ENCODE data around the gene GMCL1.

The GMCL1 gene, protein sequence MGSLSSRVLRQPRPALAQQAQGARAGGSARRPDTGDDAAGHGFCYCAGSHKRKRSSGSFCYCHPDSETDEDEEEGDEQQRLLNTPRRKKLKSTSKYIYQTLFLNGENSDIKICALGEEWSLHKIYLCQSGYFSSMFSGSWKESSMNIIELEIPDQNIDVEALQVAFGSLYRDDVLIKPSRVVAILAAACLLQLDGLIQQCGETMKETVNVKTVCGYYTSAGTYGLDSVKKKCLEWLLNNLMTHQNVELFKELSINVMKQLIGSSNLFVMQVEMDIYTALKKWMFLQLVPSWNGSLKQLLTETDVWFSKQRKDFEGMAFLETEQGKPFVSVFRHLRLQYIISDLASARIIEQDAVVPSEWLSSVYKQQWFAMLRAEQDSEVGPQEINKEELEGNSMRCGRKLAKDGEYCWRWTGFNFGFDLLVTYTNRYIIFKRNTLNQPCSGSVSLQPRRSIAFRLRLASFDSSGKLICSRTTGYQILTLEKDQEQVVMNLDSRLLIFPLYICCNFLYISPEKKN

DNA sequence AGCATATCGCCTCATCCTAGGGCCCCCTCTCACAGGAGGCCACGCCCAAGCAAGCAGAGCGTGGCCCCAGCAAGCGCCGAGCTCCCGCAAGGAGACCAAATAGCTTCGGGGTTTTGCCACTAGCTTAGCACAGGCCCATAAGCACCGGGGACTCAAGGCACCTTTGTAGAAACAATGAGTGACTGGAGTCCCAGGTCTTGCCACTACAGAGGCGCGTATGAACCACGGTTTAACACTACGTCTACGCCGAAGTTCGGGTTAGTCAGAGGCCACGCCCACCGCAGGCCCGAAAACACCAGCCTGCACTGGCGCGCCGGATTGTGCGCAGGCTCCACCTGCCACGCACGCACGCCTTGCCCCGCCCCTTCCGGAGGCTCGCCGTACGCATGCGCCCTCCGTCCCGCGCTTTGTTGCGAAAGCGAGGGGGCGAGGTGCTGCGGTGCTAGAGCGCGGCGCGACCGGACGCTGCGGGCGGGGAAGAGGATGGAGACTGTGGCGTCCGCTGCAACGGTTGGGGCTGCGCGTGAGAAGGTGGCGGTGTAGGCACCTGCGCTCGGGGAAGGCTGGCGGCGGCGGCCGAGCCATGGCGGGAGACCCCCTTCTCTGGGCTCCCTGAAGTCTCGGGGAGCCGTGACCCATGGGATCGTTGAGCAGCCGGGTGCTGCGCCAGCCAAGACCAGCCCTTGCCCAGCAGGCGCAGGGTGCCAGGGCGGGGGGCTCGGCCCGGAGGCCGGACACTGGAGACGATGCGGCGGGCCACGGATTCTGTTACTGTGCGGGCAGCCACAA is at the start of gene GMCL1:
Gene GMCL1 (plus strand): TSS at position 405 of the 789 bp plus-strand sequence. CDS start 233 bp downstream, at position 638.
- H3K27ac ChIP-seq (ENCODE audit: low read depth in 2 of 2, low read length in 2 of 2): peak within 1 kb of the TSS; percentile 97 to 98
- H3K36me3 ChIP-seq (ENCODE audit: control insufficient read depth in 2 of 2, insufficient read depth in 2 of 2, low read length in 2 of 2): peaks cover 5% of the 10 kb centered on the region in 2 donors
- H3K9ac ChIP-seq (ENCODE audit: low read depth in 1 of 2, low read length in 2 of 2): peak within 1 kb of the TSS; percentile 90 to 97
- peaks cover 12 to 16% of the 10 kb centered on the region in 2 donors for H3K4me1 ChIP-seq (ENCODE audit: control insufficient read depth in 2 of 2, insufficient read depth in 2 of 2, low read length in 2 of 2)
- H3K27me3 ChIP-seq (ENCODE audit: control insufficient read depth in 2 of 2, insufficient read depth in 2 of 2, low read length in 2 of 2): no peaks in the 10 kb centered on the region
- H3K9me3 ChIP-seq (ENCODE audit: control insufficient read depth in 2 of 2, low read length in 2 of 2): no peaks in the 10 kb centered on the region
- peak within 1 kb of the TSS; percentile 81 to 96 for H3K4me3 ChIP-seq (ENCODE audit: low read length in 2 of 2)

DNA sequence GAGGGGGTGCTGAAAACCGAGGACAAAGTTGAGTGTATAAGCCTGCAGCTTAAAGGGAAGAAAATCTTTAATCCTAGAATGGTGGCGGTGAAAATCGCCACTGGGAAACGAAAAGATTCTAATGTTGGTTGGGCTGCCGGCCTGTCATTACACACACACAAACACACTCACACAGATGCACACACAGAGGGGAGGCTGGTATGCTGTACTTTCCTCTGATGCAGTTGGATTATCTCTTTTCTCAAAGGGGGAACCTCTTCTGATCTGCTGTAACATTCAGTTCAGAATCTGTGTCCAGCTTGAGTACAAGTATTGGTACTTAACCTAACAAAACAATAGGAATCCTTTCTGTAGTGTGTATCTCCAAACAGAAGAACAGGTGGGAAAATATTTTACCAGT is 48.5 kb upstream of the GMCL1 start:
- Histone ChIP-seq H3K4me3 (ENCODE audit: low read length in 2 of 2) (no peak overlapping the region), H3K27ac (ENCODE audit: low read depth in 2 of 2, low read length in 2 of 2) (peak overlapping the region; percentile 72 to 84), H3K9me3 (ENCODE audit: control insufficient read depth in 2 of 2, low read length in 2 of 2) (no peaks in the 10 kb centered on the region), H3K27me3 (ENCODE audit: control insufficient read depth in 2 of 2, insufficient read depth in 2 of 2, low read length in 2 of 2) (no peaks in the 10 kb centered on the region), H3K9ac (ENCODE audit: low read depth in 1 of 2, low read length in 2 of 2) (peak overlapping the region in 1 of 2 donors; percentile 22), H3K36me3 (ENCODE audit: control insufficient read depth in 2 of 2, insufficient read depth in 2 of 2, low read length in 2 of 2) (peaks cover 3 to 4% of the 10 kb centered on the region in 2 donors), H3K4me1 (ENCODE audit: control insufficient read depth in 2 of 2, insufficient read depth in 2 of 2, low read length in 2 of 2) (peaks cover 21 to 32% of the 10 kb centered on the region in 2 donors)

DNA sequence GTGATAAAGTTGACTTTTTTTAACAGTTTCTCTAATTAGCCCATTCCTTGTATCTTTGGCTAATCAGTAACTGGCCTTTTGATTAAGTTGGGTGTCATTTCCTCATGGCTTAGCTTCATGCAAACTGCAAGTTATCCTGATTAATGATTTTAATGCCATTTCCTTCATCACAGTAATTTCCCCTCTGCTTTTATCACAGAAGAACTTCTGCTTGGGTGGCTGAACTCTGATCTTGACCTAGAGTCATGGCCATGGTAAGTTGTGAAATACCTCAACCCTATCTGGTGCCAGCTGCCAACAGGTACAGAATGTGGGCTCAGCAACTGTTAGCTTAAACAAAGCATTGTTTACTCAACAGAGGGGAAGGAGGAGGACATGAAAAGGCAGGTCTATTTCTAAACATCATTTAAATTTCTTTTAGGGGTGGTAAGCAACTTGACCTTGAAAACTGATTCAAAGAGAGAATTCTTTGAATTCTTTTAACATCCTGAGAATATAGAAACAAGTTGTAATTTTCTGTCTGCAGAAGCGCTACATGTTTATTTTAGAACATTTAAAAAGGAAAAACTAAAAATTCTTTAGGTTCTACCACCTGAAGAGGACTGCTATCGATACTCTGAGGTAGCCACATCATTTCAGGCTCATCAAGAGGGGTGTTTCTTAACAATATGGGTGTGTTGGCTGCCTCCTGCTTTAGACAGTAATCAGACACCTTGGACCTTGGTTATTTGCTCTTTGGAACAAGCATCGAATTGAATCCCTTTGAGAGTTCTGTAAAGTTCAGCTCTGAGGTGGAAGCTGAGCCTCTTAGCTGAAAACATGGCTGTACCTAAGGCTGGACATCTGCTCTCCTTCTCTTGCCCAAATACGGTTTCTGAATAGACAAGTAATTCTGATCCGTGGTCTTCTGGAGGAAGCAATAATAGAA is 47.9 kb upstream of the GMCL1 start:
- peaks cover 3 to 6% of the 10 kb centered on the region in 2 donors for H3K36me3 ChIP-seq (ENCODE audit: control insufficient read depth in 2 of 2, insufficient read depth in 2 of 2, low read length in 2 of 2)
- H3K27ac ChIP-seq (ENCODE audit: low read depth in 2 of 2, low read length in 2 of 2): peak overlapping the region; percentile 72 to 84
- H3K4me3 ChIP-seq (ENCODE audit: low read length in 2 of 2): peak overlapping the region; percentile 4 to 22
- H3K9me3 ChIP-seq (ENCODE audit: control insufficient read depth in 2 of 2, low read length in 2 of 2): no peaks in the 10 kb centered on the region
- H3K9ac ChIP-seq (ENCODE audit: low read depth in 1 of 2, low read length in 2 of 2): no peak overlapping the region
- H3K27me3 ChIP-seq (ENCODE audit: control insufficient read depth in 2 of 2, insufficient read depth in 2 of 2, low read length in 2 of 2): no peaks in the 10 kb centered on the region
- H3K4me1 ChIP-seq (ENCODE audit: control insufficient read depth in 2 of 2, insufficient read depth in 2 of 2, low read length in 2 of 2): peaks cover 21 to 32% of the 10 kb centered on the region in 2 donors

DNA sequence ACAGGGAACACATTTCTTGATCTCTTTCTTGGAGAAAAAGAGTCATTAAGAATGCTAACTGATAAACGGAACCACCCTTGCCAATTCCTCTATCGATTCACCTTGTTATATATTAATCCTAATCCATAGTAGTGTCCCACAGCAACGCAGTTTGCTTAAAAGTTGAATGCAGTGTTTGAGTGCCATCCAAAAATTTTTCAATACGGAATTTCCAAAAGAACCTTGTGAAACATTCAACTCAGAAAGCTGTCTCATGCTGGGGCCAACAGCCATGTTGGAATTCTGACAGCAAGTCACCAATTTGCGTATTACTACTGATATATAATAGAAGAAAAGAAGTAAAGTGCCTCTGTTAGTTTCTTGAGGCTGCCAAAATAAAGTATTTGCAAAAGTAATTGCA is 45.2 kb upstream of the GMCL1 start:
- no peaks in the 10 kb centered on the region for H3K9me3 ChIP-seq (ENCODE audit: control insufficient read depth in 2 of 2, low read length in 2 of 2)
- no peak overlapping the region for H3K27ac ChIP-seq (ENCODE audit: low read depth in 2 of 2, low read length in 2 of 2)
- H3K9ac ChIP-seq (ENCODE audit: low read depth in 1 of 2, low read length in 2 of 2): no peak overlapping the region
- H3K4me3 ChIP-seq (ENCODE audit: low read length in 2 of 2): no peak overlapping the region
- peaks cover 22 to 30% of the 10 kb centered on the region in 2 donors for H3K4me1 ChIP-seq (ENCODE audit: control insufficient read depth in 2 of 2, insufficient read depth in 2 of 2, low read length in 2 of 2)
- H3K27me3 ChIP-seq (ENCODE audit: control insufficient read depth in 2 of 2, insufficient read depth in 2 of 2, low read length in 2 of 2): no peaks in the 10 kb centered on the region
- peaks cover 15 to 17% of the 10 kb centered on the region in 2 donors for H3K36me3 ChIP-seq (ENCODE audit: control insufficient read depth in 2 of 2, insufficient read depth in 2 of 2, low read length in 2 of 2)

DNA sequence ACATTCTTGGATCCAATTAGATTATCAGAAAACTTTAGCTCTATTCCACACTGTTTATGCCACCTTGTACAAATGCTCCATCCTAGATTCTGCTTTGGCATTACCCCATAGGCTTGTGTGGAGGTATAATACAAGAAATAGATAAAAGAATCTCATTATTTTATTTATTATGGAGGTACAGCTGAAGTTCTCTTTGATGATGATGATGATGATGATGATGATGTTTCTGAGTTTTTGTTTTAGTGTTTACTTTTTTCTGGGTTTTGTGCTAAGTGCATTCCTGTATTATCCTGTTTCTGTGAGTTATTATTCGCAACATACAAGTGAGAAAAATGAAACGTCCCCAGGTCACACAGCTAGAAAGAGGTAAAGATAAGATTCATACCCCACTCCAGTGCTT is 44.1 kb upstream of the GMCL1 start:
- H3K9ac ChIP-seq (ENCODE audit: low read depth in 1 of 2, low read length in 2 of 2): no peak overlapping the region
- no peak overlapping the region for H3K27ac ChIP-seq (ENCODE audit: low read depth in 2 of 2, low read length in 2 of 2)
- H3K4me3 ChIP-seq (ENCODE audit: low read length in 2 of 2): no peak overlapping the region
- H3K9me3 ChIP-seq (ENCODE audit: control insufficient read depth in 2 of 2, low read length in 2 of 2): no peaks in the 10 kb centered on the region
- H3K36me3 ChIP-seq (ENCODE audit: control insufficient read depth in 2 of 2, insufficient read depth in 2 of 2, low read length in 2 of 2): peaks cover 16 to 20% of the 10 kb centered on the region in 2 donors
- peaks cover 18 to 20% of the 10 kb centered on the region in 2 donors for H3K4me1 ChIP-seq (ENCODE audit: control insufficient read depth in 2 of 2, insufficient read depth in 2 of 2, low read length in 2 of 2)
- no peaks in the 10 kb centered on the region for H3K27me3 ChIP-seq (ENCODE audit: control insufficient read depth in 2 of 2, insufficient read depth in 2 of 2, low read length in 2 of 2)

DNA sequence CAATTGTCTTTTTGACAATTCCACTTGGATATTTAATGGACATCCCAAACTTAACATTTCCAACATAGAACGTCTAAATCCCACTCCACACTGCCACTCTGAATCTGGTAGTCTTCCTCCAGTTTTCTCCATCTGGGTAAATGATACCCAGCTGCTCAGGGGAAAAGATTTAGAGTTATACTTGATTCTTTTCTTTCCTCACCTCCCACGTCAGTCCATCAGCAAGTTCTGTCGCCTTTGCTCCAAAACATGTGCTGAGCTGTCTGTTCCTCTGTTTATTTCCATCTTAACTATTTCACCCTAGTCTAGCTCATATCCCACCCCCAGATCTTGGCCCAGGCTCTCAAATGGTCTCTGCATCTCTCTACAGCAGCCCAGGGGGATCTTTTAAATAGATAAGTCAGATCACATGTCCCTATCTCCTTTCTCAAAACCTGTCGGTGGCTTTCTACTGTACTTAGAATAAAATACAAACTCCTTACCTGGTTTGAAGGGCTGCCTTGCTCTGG is 43.4 kb upstream of the GMCL1 start:
- Histone ChIP-seq H3K36me3 (ENCODE audit: control insufficient read depth in 2 of 2, insufficient read depth in 2 of 2, low read length in 2 of 2) (peaks cover 16 to 20% of the 10 kb centered on the region in 2 donors), H3K9me3 (ENCODE audit: control insufficient read depth in 2 of 2, low read length in 2 of 2) (no peaks in the 10 kb centered on the region), H3K4me3 (ENCODE audit: low read length in 2 of 2) (no peak overlapping the region), H3K4me1 (ENCODE audit: control insufficient read depth in 2 of 2, insufficient read depth in 2 of 2, low read length in 2 of 2) (peaks cover 13% of the 10 kb centered on the region in 2 donors), H3K27ac (ENCODE audit: low read depth in 2 of 2, low read length in 2 of 2) (no peak overlapping the region), H3K9ac (ENCODE audit: low read depth in 1 of 2, low read length in 2 of 2) (no peak overlapping the region), H3K27me3 (ENCODE audit: control insufficient read depth in 2 of 2, insufficient read depth in 2 of 2, low read length in 2 of 2) (no peaks in the 10 kb centered on the region)

DNA sequence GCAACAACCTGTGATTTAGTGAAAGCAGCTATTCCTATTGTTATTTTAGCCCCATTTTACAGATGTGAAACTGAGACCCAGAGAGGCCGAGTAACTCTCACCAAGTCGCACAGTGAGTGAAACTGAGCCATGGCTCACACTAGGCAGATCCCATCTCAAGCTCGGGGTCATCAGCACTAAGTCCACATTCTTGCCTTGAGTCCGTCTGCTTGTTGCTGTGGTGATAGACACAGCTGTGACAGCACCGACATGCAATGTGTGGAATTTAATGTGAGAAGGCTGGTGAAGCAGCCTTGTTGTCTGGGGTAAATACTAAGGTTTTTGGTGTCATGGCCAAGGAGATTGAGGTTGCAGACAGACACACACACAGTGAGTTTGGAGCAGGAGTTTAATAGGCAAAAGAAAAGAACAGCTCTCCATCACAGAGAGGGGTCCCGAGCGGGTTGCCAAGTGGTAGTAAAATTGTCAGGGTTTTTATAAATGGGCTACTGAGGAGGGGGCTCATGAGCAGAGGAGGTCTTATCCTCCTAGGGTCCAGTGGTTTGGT is 40.2 kb upstream of the GMCL1 start:
- Histone ChIP-seq H3K27ac (ENCODE audit: low read depth in 2 of 2, low read length in 2 of 2) (peak overlapping the region; percentile 56 to 61), H3K4me3 (ENCODE audit: low read length in 2 of 2) (peak overlapping the region in 1 of 2 donors; percentile 6), H3K36me3 (ENCODE audit: control insufficient read depth in 2 of 2, insufficient read depth in 2 of 2, low read length in 2 of 2) (peaks cover 16 to 23% of the 10 kb centered on the region in 2 donors), H3K9ac (ENCODE audit: low read depth in 1 of 2, low read length in 2 of 2) (peak overlapping the region in 1 of 2 donors; percentile 24), H3K27me3 (ENCODE audit: control insufficient read depth in 2 of 2, insufficient read depth in 2 of 2, low read length in 2 of 2) (no peaks in the 10 kb centered on the region), H3K9me3 (ENCODE audit: control insufficient read depth in 2 of 2, low read length in 2 of 2) (no peaks in the 10 kb centered on the region), H3K4me1 (ENCODE audit: control insufficient read depth in 2 of 2, insufficient read depth in 2 of 2, low read length in 2 of 2) (peaks cover 4 to 9% of the 10 kb centered on the region in 2 donors)

DNA sequence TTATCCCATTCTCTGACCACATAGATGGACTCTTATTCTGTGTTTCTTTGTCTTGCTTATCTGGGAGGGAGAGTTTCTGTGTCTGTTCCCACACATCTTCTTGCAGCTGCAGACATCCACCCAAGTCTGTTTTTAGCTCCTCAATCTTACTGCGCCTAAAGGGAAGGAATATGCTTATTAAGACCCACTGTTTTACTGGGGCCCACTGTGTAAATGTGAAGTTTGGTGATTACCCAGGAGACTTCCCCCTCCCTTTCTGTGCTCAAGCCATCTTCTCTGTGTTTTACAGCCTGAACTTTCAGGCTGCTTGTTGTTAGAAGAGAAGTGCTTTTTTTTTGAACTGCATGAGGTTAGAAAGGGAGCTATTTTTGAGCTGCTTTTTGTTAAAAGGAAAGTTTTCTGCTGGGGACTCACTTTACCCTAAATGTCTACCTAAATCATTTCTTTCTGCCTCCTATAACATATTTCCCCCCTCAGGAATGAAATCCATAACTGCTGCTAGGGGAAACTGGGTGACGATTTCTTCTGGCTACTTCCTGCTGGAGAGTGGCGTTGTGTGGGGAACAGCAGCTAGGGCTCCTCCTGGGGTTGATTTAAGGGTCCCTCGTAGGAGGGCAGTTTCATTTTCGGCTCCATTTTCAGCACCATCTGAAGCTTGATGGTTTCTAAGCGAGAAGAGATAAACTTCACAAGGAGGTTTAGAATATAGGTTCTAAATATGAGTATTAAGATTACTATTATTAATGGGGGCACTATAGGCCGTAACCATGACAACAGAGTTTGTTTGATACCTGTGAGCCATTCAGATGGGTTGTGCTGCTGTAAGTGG is 39.5 kb upstream of the GMCL1 start:
- Histone ChIP-seq H3K27ac (ENCODE audit: low read depth in 2 of 2, low read length in 2 of 2) (peak overlapping the region; percentile 56 to 61), H3K9me3 (ENCODE audit: control insufficient read depth in 2 of 2, low read length in 2 of 2) (no peaks in the 10 kb centered on the region), H3K4me1 (ENCODE audit: control insufficient read depth in 2 of 2, insufficient read depth in 2 of 2, low read length in 2 of 2) (peaks cover 4 to 9% of the 10 kb centered on the region in 2 donors), H3K9ac (ENCODE audit: low read depth in 1 of 2, low read length in 2 of 2) (peak overlapping the region; percentile 6 to 44), H3K27me3 (ENCODE audit: control insufficient read depth in 2 of 2, insufficient read depth in 2 of 2, low read length in 2 of 2) (no peaks in the 10 kb centered on the region), H3K4me3 (ENCODE audit: low read length in 2 of 2) (peak overlapping the region in 1 of 2 donors; percentile 62), H3K36me3 (ENCODE audit: control insufficient read depth in 2 of 2, insufficient read depth in 2 of 2, low read length in 2 of 2) (peaks cover 16 to 20% of the 10 kb centered on the region in 2 donors)

Data from mucosa of rectum (tissue), 2 donors.